Measurements from ENCODE around the gene PDLIM4. TPM values are rescaled to one million over a fixed set of nuclear protein-coding genes. Genes with fewer than 3 reads are reported as not detected.

PDLIM4 gene
- polyA plus RNA-seq, 1 donor from 2014 or later: not detected

DNA sequence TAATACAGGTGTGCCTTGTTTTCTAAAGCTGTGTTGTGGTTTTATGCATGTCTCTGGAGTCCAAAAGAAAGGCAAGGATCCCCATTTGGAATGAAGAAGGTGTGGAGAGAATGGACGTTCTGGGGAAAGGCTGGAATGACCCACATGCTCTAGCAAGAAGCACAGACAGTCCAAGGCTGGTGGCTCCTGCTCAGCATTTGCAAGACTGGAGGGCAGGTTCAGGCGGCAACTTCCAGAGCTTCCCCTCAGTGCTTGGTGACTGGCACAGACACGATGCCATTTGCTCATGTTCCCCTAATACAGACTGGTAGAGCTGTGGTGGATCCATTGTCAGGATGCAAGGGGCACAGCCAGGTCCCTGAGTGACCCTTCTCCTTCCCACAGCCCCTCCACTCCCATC lies 44.9 kb downstream of the PDLIM4 start:
- Histone ChIP-seq H3K79me2 (replicated peaks; ENCODE audit: insufficient read depth, low read length) (no peaks in the 10 kb centered on the region), H3K4me2 (ENCODE audit: low read length) (no peak overlapping the region), H3K36me3 (ENCODE audit: insufficient read depth, low read length) (no peaks in the 10 kb centered on the region), H3K9me3 (ENCODE audit: low read length) (no peaks in the 10 kb centered on the region), H3K9ac (ENCODE audit: low read length) (no peak overlapping the region), H3F3A (ENCODE audit: insufficient read depth, low read length, poor library complexity, severe bottlenecking) (no peaks in the 10 kb centered on the region), H3K27ac (ENCODE audit: low read length) (no peak overlapping the region), H4K20me1 (ENCODE audit: insufficient read depth) (no peaks in the 10 kb centered on the region), H2AFZ (ENCODE audit: low read depth, low read length) (no peak overlapping the region), H3K27me3 (ENCODE audit: insufficient read depth, low read depth, low read length) (no peaks in the 10 kb centered on the region), H3K4me3 (ENCODE audit: low read length) (no peak overlapping the region), H3K9me2 (ENCODE audit: insufficient read depth, low read length) (no peaks in the 10 kb centered on the region)
- TF ChIP-seq POLR2AphosphoS5 (IDR thresholded peaks at IDR 0.05) (no peak), RAD21 (conservative IDR thresholded peaks at IDR 0.05) (no peak), MXI1 (conservative IDR thresholded peaks at IDR 0.05; ENCODE audit: poor library complexity, severe bottlenecking) (no peak), SMC3 (conservative IDR thresholded peaks at IDR 0.05; ENCODE audit: poor library complexity) (no peak), TAF1 (IDR thresholded peaks at IDR 0.05; ENCODE audit: low read depth) (no peak), EP300 (conservative IDR thresholded peaks at IDR 0.05; ENCODE audit: poor library complexity, severe bottlenecking) (no peak), EZH2 (IDR thresholded peaks at IDR 0.05; ENCODE audit: borderline replicate concordance, insufficient read depth, low read length, poor library complexity, severe bottlenecking) (no peak)
- TF ChIP-seq, protein P1, sequence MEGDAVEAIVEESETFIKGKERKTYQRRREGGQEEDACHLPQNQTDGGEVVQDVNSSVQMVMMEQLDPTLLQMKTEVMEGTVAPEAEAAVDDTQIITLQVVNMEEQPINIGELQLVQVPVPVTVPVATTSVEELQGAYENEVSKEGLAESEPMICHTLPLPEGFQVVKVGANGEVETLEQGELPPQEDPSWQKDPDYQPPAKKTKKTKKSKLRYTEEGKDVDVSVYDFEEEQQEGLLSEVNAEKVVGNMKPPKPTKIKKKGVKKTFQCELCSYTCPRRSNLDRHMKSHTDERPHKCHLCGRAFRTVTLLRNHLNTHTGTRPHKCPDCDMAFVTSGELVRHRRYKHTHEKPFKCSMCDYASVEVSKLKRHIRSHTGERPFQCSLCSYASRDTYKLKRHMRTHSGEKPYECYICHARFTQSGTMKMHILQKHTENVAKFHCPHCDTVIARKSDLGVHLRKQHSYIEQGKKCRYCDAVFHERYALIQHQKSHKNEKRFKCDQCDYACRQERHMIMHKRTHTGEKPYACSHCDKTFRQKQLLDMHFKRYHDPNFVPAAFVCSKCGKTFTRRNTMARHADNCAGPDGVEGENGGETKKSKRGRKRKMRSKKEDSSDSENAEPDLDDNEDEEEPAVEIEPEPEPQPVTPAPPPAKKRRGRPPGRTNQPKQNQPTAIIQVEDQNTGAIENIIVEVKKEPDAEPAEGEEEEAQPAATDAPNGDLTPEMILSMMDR (IDR thresholded peaks at IDR 0.05; ENCODE audit: poor library complexity, severe bottlenecking): no peak
- TF ChIP-seq, protein P2, sequence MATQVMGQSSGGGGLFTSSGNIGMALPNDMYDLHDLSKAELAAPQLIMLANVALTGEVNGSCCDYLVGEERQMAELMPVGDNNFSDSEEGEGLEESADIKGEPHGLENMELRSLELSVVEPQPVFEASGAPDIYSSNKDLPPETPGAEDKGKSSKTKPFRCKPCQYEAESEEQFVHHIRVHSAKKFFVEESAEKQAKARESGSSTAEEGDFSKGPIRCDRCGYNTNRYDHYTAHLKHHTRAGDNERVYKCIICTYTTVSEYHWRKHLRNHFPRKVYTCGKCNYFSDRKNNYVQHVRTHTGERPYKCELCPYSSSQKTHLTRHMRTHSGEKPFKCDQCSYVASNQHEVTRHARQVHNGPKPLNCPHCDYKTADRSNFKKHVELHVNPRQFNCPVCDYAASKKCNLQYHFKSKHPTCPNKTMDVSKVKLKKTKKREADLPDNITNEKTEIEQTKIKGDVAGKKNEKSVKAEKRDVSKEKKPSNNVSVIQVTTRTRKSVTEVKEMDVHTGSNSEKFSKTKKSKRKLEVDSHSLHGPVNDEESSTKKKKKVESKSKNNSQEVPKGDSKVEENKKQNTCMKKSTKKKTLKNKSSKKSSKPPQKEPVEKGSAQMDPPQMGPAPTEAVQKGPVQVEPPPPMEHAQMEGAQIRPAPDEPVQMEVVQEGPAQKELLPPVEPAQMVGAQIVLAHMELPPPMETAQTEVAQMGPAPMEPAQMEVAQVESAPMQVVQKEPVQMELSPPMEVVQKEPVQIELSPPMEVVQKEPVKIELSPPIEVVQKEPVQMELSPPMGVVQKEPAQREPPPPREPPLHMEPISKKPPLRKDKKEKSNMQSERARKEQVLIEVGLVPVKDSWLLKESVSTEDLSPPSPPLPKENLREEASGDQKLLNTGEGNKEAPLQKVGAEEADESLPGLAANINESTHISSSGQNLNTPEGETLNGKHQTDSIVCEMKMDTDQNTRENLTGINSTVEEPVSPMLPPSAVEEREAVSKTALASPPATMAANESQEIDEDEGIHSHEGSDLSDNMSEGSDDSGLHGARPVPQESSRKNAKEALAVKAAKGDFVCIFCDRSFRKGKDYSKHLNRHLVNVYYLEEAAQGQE (IDR thresholded peaks at IDR 0.05; ENCODE audit: borderline replicate concordance): no peak

GRCh38 chr5:132303589-132303988 lies 46.1 kb downstream of the PDLIM4 start:
- H3K4me2 ChIP-seq (ENCODE audit: low read length): no peak overlapping the region
- no peaks in the 10 kb centered on the region for H3K9me2 ChIP-seq (ENCODE audit: insufficient read depth, low read length)
- no peaks in the 10 kb centered on the region for H3F3A ChIP-seq (ENCODE audit: insufficient read depth, low read length, poor library complexity, severe bottlenecking)
- no peak overlapping the region for H3K27ac ChIP-seq (ENCODE audit: low read length)
- TF ChIP-seq TAF1 (IDR thresholded peaks at IDR 0.05; ENCODE audit: low read depth) (no peak), SMC3 (conservative IDR thresholded peaks at IDR 0.05; ENCODE audit: poor library complexity) (no peak), EZH2 (IDR thresholded peaks at IDR 0.05; ENCODE audit: borderline replicate concordance, insufficient read depth, low read length, poor library complexity, severe bottlenecking) (no peak), RAD21 (conservative IDR thresholded peaks at IDR 0.05) (no peak), MXI1 (conservative IDR thresholded peaks at IDR 0.05; ENCODE audit: poor library complexity, severe bottlenecking) (no peak), EP300 (conservative IDR thresholded peaks at IDR 0.05; ENCODE audit: poor library complexity, severe bottlenecking) (no peak), POLR2AphosphoS5 (IDR thresholded peaks at IDR 0.05) (no peak)
- TF ChIP-seq, protein P1 (IDR thresholded peaks at IDR 0.05; ENCODE audit: poor library complexity, severe bottlenecking): no peak
- TF ChIP-seq, protein P2 (IDR thresholded peaks at IDR 0.05; ENCODE audit: borderline replicate concordance): no peak
- no peaks in the 10 kb centered on the region for H3K36me3 ChIP-seq (ENCODE audit: insufficient read depth, low read length)
- H3K27me3 ChIP-seq (ENCODE audit: insufficient read depth, low read depth, low read length): no peaks in the 10 kb centered on the region
- H2AFZ ChIP-seq (ENCODE audit: low read depth, low read length): no peak overlapping the region
- no peak overlapping the region for H3K9ac ChIP-seq (ENCODE audit: low read length)
- H3K4me3 ChIP-seq (ENCODE audit: low read length): no peak overlapping the region
- no peaks in the 10 kb centered on the region for H3K79me2 ChIP-seq (replicated peaks; ENCODE audit: insufficient read depth, low read length)
- H3K9me3 ChIP-seq (ENCODE audit: low read length): no peaks in the 10 kb centered on the region
- H4K20me1 ChIP-seq (ENCODE audit: insufficient read depth): no peaks in the 10 kb centered on the region

All from neural cell (in vitro differentiated cells).